ENCODE results near the gene CATSPERZ. TPM values are rescaled to one million over a fixed set of nuclear protein-coding genes. Genes with fewer than 3 reads are reported as not detected.

CATSPERZ gene
- total and polyA plus RNA-seq, 9 of the 15 experiments (the other 6 are each of a cell fraction or from before 2014, with no cell fraction given), result 0.86 to 8.5 (median 3.5) TPM

DNA sequence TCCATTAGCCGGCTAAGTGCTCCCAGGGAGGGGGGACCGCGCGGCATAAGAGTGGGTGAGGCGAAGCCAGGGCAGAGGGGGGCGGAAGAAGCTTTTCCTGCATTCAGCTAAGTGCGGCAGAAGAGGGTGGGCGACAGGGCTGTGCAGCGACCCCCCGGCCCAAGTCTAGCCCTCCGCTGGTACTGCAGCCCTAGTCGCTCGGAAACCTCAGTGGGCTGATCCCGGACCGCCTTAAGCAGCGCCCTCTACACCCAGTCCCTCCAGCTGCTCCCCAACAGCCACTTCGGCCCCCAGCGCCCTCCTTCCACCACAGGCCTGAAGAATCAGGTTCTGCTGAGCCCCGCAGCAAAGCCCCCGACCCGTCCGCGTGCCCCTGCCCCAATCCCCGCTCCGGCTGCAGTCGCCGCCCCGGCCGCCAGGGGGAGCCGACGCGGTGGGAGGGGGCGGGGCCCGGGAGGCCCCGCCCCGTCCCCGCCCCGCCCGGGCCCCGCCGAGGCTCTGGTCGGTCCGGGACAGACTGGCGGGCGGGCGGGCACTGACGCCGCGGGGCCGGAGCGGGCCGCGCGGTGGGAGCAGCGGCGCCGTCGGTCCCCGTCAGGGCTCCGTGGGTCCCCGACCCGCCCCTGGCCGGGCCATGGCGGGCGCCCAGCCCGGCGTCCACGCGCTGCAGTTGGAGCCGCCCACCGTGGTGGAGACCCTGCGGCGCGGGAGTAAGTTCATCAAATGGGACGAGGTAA lies 49.0 kb upstream of the CATSPERZ start, which contains the start of gene PLCB3 (continued):
- TF ChIP-seq ZNF592 (IDR thresholded peaks at IDR 0.05) (no peak; the same call in 1 of the 2 replicates), CBX1 (IDR thresholded peaks at IDR 0.05; ENCODE audit: low read depth) (no peak), KDM5B (IDR thresholded peaks at IDR 0.05; ENCODE audit: insufficient replicate concordance, low read depth, low read length) (peak; percentile 76), SNAPC5 (CRISPR knock-in tag; IDR thresholded peaks at IDR 0.05) (no peak), PHF8 (IDR thresholded peaks at IDR 0.05; ENCODE audit: borderline replicate concordance, low read length) (peak; percentile 77; the same call in 1 of the 2 replicates), MBD2 (IDR thresholded peaks at IDR 0.05; ENCODE audit: borderline replicate concordance, low read depth) (no peak), CCNT2 (IDR thresholded peaks at IDR 0.05; ENCODE audit: borderline replicate concordance, extremely low read depth, insufficient read length, low read depth, low read length) (peak; percentile 66), ZNF444 (CRISPR knock-in tag; IDR thresholded peaks at IDR 0.05) (no peak)
- TF ChIP-seq, protein P1, sequence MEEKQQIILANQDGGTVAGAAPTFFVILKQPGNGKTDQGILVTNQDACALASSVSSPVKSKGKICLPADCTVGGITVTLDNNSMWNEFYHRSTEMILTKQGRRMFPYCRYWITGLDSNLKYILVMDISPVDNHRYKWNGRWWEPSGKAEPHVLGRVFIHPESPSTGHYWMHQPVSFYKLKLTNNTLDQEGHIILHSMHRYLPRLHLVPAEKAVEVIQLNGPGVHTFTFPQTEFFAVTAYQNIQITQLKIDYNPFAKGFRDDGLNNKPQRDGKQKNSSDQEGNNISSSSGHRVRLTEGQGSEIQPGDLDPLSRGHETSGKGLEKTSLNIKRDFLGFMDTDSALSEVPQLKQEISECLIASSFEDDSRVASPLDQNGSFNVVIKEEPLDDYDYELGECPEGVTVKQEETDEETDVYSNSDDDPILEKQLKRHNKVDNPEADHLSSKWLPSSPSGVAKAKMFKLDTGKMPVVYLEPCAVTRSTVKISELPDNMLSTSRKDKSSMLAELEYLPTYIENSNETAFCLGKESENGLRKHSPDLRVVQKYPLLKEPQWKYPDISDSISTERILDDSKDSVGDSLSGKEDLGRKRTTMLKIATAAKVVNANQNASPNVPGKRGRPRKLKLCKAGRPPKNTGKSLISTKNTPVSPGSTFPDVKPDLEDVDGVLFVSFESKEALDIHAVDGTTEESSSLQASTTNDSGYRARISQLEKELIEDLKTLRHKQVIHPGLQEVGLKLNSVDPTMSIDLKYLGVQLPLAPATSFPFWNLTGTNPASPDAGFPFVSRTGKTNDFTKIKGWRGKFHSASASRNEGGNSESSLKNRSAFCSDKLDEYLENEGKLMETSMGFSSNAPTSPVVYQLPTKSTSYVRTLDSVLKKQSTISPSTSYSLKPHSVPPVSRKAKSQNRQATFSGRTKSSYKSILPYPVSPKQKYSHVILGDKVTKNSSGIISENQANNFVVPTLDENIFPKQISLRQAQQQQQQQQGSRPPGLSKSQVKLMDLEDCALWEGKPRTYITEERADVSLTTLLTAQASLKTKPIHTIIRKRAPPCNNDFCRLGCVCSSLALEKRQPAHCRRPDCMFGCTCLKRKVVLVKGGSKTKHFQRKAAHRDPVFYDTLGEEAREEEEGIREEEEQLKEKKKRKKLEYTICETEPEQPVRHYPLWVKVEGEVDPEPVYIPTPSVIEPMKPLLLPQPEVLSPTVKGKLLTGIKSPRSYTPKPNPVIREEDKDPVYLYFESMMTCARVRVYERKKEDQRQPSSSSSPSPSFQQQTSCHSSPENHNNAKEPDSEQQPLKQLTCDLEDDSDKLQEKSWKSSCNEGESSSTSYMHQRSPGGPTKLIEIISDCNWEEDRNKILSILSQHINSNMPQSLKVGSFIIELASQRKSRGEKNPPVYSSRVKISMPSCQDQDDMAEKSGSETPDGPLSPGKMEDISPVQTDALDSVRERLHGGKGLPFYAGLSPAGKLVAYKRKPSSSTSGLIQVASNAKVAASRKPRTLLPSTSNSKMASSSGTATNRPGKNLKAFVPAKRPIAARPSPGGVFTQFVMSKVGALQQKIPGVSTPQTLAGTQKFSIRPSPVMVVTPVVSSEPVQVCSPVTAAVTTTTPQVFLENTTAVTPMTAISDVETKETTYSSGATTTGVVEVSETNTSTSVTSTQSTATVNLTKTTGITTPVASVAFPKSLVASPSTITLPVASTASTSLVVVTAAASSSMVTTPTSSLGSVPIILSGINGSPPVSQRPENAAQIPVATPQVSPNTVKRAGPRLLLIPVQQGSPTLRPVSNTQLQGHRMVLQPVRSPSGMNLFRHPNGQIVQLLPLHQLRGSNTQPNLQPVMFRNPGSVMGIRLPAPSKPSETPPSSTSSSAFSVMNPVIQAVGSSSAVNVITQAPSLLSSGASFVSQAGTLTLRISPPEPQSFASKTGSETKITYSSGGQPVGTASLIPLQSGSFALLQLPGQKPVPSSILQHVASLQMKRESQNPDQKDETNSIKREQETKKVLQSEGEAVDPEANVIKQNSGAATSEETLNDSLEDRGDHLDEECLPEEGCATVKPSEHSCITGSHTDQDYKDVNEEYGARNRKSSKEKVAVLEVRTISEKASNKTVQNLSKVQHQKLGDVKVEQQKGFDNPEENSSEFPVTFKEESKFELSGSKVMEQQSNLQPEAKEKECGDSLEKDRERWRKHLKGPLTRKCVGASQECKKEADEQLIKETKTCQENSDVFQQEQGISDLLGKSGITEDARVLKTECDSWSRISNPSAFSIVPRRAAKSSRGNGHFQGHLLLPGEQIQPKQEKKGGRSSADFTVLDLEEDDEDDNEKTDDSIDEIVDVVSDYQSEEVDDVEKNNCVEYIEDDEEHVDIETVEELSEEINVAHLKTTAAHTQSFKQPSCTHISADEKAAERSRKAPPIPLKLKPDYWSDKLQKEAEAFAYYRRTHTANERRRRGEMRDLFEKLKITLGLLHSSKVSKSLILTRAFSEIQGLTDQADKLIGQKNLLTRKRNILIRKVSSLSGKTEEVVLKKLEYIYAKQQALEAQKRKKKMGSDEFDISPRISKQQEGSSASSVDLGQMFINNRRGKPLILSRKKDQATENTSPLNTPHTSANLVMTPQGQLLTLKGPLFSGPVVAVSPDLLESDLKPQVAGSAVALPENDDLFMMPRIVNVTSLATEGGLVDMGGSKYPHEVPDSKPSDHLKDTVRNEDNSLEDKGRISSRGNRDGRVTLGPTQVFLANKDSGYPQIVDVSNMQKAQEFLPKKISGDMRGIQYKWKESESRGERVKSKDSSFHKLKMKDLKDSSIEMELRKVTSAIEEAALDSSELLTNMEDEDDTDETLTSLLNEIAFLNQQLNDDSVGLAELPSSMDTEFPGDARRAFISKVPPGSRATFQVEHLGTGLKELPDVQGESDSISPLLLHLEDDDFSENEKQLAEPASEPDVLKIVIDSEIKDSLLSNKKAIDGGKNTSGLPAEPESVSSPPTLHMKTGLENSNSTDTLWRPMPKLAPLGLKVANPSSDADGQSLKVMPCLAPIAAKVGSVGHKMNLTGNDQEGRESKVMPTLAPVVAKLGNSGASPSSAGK (IDR thresholded peaks at IDR 0.05), result no peak
- TF ChIP-seq, protein P2, sequence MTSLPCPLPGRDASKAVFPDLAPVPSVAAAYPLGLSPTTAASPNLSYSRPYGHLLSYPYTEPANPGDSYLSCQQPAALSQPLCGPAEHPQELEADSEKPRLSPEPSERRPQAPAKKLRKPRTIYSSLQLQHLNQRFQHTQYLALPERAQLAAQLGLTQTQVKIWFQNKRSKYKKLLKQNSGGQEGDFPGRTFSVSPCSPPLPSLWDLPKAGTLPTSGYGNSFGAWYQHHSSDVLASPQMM (CRISPR knock-in tag; IDR thresholded peaks at IDR 0.05), result no peak
